Measurements from ENCODE around the gene KRT79.
"Not testable (repeated sequence)": the region's sequence is repeated elsewhere in the genome, so short reads cannot be mapped to it uniquely, and the experiment has no call there.

The KRT79 gene

DNA sequence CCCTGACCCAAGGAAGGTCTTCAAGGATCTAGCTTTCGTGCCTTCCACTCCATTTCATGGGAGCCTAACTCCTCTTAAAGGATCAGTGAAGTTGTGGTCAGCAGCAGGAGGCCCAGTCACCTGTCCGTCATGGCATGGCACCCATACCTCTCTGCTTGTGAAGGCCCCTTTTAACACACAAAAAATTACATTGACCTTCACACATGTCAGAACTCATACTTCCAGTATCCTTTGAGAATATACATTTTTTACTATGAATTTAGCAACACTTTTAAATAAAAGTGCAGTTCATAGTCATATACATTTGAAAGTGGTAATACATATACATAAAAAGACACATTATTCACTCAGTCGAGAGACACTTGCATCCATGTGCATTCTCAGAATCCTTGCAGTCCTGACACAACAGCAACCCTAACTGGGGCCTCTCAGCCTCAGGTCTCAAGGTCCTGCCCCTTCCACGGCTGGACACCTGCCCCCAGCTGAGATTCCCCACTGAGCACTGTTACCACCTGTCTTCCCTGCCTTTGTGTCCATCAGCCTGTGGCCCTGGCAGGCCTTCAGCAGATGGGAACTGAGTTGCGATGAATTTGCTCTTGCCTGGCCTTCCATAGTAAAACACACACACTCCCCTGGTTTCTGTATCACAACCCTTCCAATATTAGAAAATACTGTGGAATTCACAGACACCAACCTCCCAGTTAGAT lies 34.5 kb downstream of the KRT79 start:
- in situ Hi-C loops (cut with HindIII; ENCODE audit: low pct_unique_long_range_greater_than_20kb, low sequenced_read_pairs) = no loop called here
- no peak for TF ChIP-seq JUND (IDR thresholded peaks at IDR 0.05; ENCODE audit: low read depth)
- no peak for DNase-seq (ENCODE audit: low read depth in 1 of 2, low spot score in 1 of 2)

DNA sequence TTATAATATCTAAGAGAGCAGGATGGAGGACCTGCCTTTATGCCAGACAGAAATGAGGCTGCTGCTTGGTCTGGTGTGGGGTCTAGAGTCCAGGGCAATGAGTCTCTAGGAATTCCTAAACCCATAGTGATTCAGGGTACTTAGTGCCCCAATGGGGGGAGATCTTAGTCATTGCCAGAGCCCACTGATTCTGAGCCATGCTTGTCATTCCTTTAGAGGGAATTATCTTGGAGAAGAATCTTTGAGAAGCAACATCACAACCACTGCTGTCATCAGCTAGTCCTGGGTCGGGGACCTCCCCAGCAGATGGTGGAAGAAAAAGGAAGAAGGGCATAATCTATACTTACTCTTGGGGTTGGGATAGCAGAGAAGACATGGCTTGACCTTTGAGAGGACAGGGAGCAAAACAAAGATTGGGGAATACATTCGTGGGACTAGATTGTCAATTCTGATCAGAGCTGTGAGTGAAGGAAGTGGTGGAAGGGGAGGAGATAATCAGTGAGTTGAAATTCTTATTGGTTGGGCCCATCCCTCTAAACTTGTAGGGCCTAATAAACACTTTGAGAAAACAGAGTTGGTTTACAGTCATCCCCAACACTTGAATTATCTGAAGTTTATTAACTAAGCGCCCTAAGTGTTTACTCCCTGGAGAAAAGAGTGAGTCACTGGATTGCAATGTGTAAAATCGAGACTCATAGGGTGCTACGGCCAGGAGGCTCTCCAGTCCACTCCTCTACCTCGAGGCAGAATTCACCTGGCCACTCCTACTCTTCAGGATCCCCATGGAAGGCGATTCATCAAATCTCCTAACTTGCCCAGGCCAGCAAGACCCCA lies 35.2 kb downstream of the KRT79 start:
- in situ Hi-C loops (cut with HindIII; ENCODE audit: low pct_unique_long_range_greater_than_20kb, low sequenced_read_pairs) = no loop called here
- peak; percentile 29; the same call in 1 of the 2 replicates for TF ChIP-seq JUND (IDR thresholded peaks at IDR 0.05; ENCODE audit: low read depth)
- peak in 1 of 2 experiments; percentile 26 for DNase-seq (ENCODE audit: low read depth in 1 of 2, low spot score in 1 of 2)

DNA sequence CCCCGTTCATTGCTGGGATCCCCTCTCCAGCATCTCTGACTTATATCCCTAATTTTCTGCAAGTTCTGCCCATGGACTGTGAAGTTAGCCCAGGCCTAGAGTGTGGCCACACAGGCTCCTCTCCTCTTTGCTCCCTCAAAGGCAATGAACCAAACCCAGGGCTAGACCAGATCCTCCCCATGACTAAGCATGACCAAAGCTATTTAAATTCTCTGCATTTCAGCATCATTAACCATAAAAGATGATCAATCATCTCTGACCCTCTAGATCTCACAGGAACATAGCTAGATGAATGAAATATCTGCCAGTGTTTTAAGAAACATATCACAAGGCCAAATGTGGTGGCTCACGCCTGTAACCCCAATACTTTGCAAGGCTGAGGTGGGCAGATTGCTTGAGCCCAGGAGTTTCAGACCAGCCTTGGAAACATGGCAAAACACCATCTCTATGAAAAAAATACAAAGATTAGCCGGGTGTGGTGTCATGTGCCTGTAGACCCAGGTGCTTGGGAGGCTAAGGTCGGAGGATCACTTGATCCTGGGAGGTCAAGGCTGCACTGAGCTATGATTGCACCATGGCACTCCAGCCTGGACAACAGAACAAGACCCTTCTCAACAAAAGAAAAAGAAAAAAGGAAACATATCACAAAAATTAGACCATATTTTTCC lies 36.0 kb downstream of the KRT79 start:
- no peak for DNase-seq (ENCODE audit: low read depth in 1 of 2, low spot score in 1 of 2)
- in situ Hi-C loops (cut with HindIII; ENCODE audit: low pct_unique_long_range_greater_than_20kb, low sequenced_read_pairs) = no loop called here
- TF ChIP-seq JUND (IDR thresholded peaks at IDR 0.05; ENCODE audit: low read depth) = no peak

DNA sequence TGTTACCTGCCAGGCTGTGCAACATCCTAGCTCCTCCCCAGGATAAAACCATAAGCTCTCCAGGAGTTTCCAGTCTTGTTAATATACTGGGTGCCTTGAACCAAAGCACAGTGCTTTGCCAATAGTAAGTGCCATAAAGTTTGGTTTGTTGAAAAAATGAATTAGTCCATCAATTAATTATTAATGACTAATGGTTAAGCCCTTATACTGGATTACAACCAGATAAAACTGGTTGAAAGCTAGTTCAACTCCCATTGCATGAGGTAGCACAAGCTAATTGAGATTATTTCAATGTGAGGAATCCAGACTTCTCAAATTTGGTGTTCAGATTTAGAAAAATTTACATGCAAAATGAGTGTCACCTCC lies 36.6 kb downstream of the KRT79 start:
- no peak for TF ChIP-seq JUND (IDR thresholded peaks at IDR 0.05; ENCODE audit: low read depth)
- in situ Hi-C loops (cut with HindIII; ENCODE audit: low pct_unique_long_range_greater_than_20kb, low sequenced_read_pairs) = no loop called here
- DNase-seq (ENCODE audit: low read depth in 1 of 2, low spot score in 1 of 2) = no peak

GRCh38 chr12:52796839-52797528 lies 37.1 kb downstream of the KRT79 start:
- no peak for DNase-seq (ENCODE audit: low read depth in 1 of 2, low spot score in 1 of 2)

GRCh38 chr12:52796429-52796794 lies 37.7 kb downstream of the KRT79 start:
- no peak for TF ChIP-seq JUND (IDR thresholded peaks at IDR 0.05; ENCODE audit: low read depth)
- DNase-seq (ENCODE audit: low read depth in 1 of 2, low spot score in 1 of 2) = no peak
- in situ Hi-C loops (cut with HindIII; ENCODE audit: low pct_unique_long_range_greater_than_20kb, low sequenced_read_pairs) = no loop called here

More at GRCh38 chr12:52796839-52797528, 37.1 kb downstream of the KRT79 start:
- in situ Hi-C loops (cut with HindIII; ENCODE audit: low pct_unique_long_range_greater_than_20kb, low sequenced_read_pairs) = no loop called here
- TF ChIP-seq JUND (IDR thresholded peaks at IDR 0.05; ENCODE audit: low read depth) = no peak

DNA sequence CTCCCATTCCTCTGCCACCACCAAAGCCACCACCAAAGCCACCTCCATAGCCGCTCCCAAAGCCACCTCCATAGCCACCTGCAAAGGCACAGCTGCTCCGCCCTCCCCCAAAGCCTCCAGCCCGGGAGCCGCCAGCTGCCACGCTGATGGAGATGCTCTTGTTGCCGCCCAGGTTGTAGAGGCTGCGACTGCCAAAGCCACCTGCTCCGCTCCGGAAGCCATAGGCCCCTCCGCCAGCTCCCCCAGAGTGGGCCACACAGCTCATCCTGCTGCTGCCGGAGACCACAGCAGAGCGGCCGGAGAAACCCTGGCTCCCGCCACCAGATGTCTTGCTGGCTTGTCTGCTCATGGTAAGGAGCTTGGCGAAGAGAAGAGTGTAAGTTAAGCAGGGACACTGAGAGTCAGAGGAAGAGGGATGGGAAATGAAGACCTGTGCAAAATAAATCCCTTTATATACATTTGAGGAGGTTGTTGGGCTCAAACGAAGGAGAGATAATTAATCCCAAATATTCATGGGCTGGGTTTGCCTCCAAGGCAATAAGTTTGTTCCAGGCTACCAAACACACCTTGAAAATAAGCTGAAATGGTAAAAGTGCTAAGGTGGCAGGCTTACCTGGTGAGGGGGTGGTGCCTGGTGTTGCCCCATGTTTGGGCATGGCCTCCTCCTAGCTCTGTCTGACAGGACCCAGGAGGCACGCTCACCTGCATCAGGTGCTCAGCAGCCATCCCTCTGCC lies 38.2 kb downstream of the KRT79 start, which contains the start of gene KRT3:
TSS of gene KRT3 (minus strand) at position 424 of the 735 bp plus-strand sequence. CDS start at position 349, 75 bp downstream.
- no peak for TF ChIP-seq JUND (IDR thresholded peaks at IDR 0.05; ENCODE audit: low read depth)
- no peak for DNase-seq (ENCODE audit: low read depth in 1 of 2, low spot score in 1 of 2)
- in situ Hi-C loops (cut with HindIII; ENCODE audit: low pct_unique_long_range_greater_than_20kb, low sequenced_read_pairs) = no loop called here

GRCh38 chr12:52795332-52795674 lies 38.8 kb downstream of the KRT79 start:
- in situ Hi-C loops (cut with HindIII; ENCODE audit: low pct_unique_long_range_greater_than_20kb, low sequenced_read_pairs); DNase-seq (ENCODE audit: low read depth in 1 of 2, low spot score in 1 of 2): not testable (repeated sequence)

DNA sequence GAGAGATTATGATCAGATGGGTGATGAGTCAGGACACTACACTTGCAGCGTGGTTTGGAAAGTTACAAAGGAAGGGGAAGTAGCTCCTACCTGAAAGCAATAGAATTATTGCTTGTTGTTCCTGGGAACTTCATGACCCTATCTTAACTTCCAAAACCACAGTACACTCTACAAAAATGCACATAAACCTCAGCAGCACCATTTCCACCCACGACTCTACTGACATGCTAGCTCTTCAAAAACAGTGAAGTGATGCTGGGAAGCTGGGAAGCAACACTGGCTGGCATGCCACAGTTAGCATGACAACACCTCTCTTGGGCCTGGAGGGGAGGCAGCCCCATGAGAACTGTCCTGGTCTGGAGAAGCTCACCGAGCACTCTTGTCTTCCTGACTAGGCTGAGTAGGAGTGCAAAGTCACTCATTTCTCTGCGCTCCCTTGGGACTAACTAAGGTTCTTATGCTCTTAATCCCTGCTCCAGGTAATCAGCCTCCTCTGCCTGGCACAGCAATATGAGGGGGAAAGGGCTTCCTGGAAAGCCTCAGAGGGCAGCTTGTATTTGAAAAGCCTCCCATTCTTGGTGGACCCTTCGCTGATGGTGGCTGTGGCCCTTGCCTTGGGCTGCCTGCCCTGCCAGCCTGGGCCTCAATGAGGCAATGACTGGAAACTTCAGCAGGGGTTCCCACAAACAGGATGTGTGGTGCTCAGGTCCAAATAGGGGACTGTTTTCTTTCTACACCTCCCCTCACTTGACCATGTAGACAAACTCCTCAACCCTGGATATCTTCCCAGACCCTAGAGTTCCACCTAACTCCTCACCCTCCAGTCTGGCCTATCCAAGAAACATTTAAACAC lies 39.4 kb downstream of the KRT79 start:
- in situ Hi-C loops (cut with HindIII; ENCODE audit: low pct_unique_long_range_greater_than_20kb, low sequenced_read_pairs) = no loop called here
- DNase-seq (ENCODE audit: low read depth in 1 of 2, low spot score in 1 of 2) = peak in 1 of 2 experiments; percentile 16
- no peak for TF ChIP-seq JUND (IDR thresholded peaks at IDR 0.05; ENCODE audit: low read depth)

DNA sequence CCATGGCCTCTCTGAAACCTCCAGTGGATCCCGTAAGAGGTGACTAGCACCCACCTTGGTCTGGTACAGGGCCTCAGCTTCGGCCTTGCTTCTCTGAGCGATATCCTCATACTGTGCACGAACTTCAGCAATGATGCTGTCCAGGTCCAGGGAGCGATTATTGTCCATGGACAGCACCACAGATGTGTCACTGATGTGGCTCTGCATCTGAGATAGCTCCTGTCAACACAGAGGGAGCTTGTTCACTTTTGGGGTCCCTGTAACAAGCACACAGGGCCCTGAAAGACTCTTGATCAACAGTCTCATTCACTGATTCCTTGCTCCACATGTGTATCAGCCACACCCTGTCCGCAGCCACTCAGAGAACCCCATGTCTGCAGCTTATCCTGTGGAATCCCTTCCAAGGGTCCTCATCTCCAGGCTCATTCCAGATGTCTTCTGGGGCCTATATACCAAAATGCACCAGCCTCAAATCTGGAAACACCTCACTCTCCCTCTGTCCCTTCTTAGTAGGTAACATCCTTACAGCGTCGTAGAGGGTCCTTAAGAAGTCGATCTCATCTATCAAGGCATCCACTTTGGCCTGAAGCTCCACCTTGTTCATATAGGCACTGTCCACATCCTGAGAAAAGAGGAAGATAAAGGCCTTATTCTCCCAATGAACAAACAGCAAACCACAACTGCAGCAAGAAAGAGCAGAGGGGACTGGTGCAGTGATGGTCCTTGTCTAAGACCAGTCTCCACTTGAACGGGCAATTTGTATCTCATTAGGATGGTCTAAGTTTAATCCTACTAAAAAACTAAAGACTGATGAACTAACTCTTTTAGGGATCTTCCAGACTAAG lies 41.7 kb downstream of the KRT79 start:
- TF ChIP-seq JUND (IDR thresholded peaks at IDR 0.05; ENCODE audit: low read depth) = no peak
- in situ Hi-C loops (cut with HindIII; ENCODE audit: low pct_unique_long_range_greater_than_20kb, low sequenced_read_pairs) = no loop called here

More for the DNA sequence above, 41.7 kb downstream of the KRT79 start:
- no peak for DNase-seq (ENCODE audit: low read depth in 1 of 2, low spot score in 1 of 2)
